Measurements from ENCODE around the gene STOM. TPM values are rescaled to one million over a fixed set of nuclear protein-coding genes. Genes with fewer than 3 reads are reported as not detected.

The STOM gene
- total RNA-seq, 1 experiment from 2014 or later, result 22.4 TPM

- ATAC-seq (peak; percentile 67), DNase-seq (ENCODE audit: low read depth, low spot score) (no peak)
- RAD21 ChIA-PET (ENCODE audit: low non-redundant PET in 1 of 2, low total read pairs in 2 of 2, uncharacterized antibody in 2 of 2, unreplicated experiment in 2 of 2), result no interaction called here
- Histone ChIP-seq H3K9me2 (ENCODE audit: insufficient read depth) (no peaks in the 10 kb centered on the region), H3K27ac (ENCODE audit: low read depth, low read length) (no peak overlapping the region), H4K20me1 (ENCODE audit: insufficient read depth) (no peaks in the 10 kb centered on the region), H3K36me3 (ENCODE audit: control insufficient read depth in 1 of 2, insufficient read depth in 2 of 2, low read length in 2 of 2) (peaks cover 4 to 12% of the 10 kb centered on the region in 2 experiments; a peak in 3 of 4 replicates), H3K4me1 (ENCODE audit: control insufficient read depth in 1 of 2, insufficient read depth in 2 of 2, low read length in 2 of 2) (no peaks in the 10 kb centered on the region), H3K9me3 (ENCODE audit: control insufficient read depth in 1 of 2, insufficient read depth in 1 of 2, low read depth in 1 of 2, low read length in 2 of 2) (no peaks in the 10 kb centered on the region), H3K9ac (ENCODE audit: low read length) (no peak overlapping the region), H3K4me2 (ENCODE audit: low read length) (no peak overlapping the region), H3K27me3 (ENCODE audit: insufficient read depth, low read length) (no peaks in the 10 kb centered on the region), H3K79me2 (ENCODE audit: insufficient read depth, low read length) (no peaks in the 10 kb centered on the region), H2AFZ (ENCODE audit: low read depth, low read length, poor library complexity, severe bottlenecking) (no peak overlapping the region), H3K4me3 (replicated peaks in 1 of 2; ENCODE audit: low read depth in 1 of 2, low read length in 2 of 2) (no peak overlapping the region)
- intact Hi-C loops (cut with micrococcal nuclease), result no loop called here
- POLR2A ChIA-PET, result no interaction called here
- BruUV-seq (replicated peaks), result no TSS peak
- CTCF ChIA-PET, result interaction anchor here (1.0 kb wide), 1 partner anchor 44 kb away, joined by 3 read pairs; no protein-coding TSS in a partner anchor
- TF ChIP-seq POLR2A (IDR thresholded peaks at IDR 0.05; ENCODE audit: borderline replicate concordance, extremely low read depth, insufficient read depth, insufficient read length), result no peak
- TF ChIP-seq, protein P1, sequence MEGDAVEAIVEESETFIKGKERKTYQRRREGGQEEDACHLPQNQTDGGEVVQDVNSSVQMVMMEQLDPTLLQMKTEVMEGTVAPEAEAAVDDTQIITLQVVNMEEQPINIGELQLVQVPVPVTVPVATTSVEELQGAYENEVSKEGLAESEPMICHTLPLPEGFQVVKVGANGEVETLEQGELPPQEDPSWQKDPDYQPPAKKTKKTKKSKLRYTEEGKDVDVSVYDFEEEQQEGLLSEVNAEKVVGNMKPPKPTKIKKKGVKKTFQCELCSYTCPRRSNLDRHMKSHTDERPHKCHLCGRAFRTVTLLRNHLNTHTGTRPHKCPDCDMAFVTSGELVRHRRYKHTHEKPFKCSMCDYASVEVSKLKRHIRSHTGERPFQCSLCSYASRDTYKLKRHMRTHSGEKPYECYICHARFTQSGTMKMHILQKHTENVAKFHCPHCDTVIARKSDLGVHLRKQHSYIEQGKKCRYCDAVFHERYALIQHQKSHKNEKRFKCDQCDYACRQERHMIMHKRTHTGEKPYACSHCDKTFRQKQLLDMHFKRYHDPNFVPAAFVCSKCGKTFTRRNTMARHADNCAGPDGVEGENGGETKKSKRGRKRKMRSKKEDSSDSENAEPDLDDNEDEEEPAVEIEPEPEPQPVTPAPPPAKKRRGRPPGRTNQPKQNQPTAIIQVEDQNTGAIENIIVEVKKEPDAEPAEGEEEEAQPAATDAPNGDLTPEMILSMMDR (IDR thresholded peaks at IDR 0.05 in 2 of 3, conservative IDR thresholded peaks at IDR 0.05 in 1 of 3; ENCODE audit: borderline replicate concordance in 1 of 3, insufficient read depth in 1 of 3, low read depth in 2 of 3, low read length in 2 of 3), result peak in 2 of 3 experiments; percentile 31 to 38; a peak in 3 of 6 replicates
- no peak for TF ChIP-seq EGR1 (IDR thresholded peaks at IDR 0.05; ENCODE audit: low read depth)
Measured at GRCh38 chr9:121331992-121332685, 37.9 kb downstream of the STOM start.

- Histone ChIP-seq H3K9ac (ENCODE audit: low read length) (no peak overlapping the region), H3K79me2 (ENCODE audit: insufficient read depth, low read length) (no peaks in the 10 kb centered on the region), H4K20me1 (ENCODE audit: insufficient read depth) (no peaks in the 10 kb centered on the region), H3K27ac (ENCODE audit: low read depth, low read length) (no peak overlapping the region), H3K4me2 (ENCODE audit: low read length) (no peak overlapping the region), H3K27me3 (ENCODE audit: insufficient read depth, low read length) (no peaks in the 10 kb centered on the region), H3K4me3 (replicated peaks in 1 of 2; ENCODE audit: low read depth in 1 of 2, low read length in 2 of 2) (no peak overlapping the region), H2AFZ (ENCODE audit: low read depth, low read length, poor library complexity, severe bottlenecking) (no peak overlapping the region), H3K36me3 (ENCODE audit: control insufficient read depth in 1 of 2, insufficient read depth in 2 of 2, low read length in 2 of 2) (peaks cover 7 to 12% of the 10 kb centered on the region in 2 experiments; a peak in 3 of 4 replicates), H3K4me1 (ENCODE audit: control insufficient read depth in 1 of 2, insufficient read depth in 2 of 2, low read length in 2 of 2) (peaks cover 0 to under 1% of the 10 kb centered on the region in 2 experiments; a peak in 1 of 4 replicates), H3K9me3 (ENCODE audit: control insufficient read depth in 1 of 2, insufficient read depth in 1 of 2, low read depth in 1 of 2, low read length in 2 of 2) (no peaks in the 10 kb centered on the region), H3K9me2 (ENCODE audit: insufficient read depth) (no peaks in the 10 kb centered on the region)
- no peak for ATAC-seq
- intact Hi-C loops (cut with micrococcal nuclease), result no loop called here
- no TSS peak for BruUV-seq (replicated peaks)
- ChIA-PET POLR2A (no interaction called here), RAD21 (ENCODE audit: low non-redundant PET in 1 of 2, low total read pairs in 2 of 2, uncharacterized antibody in 2 of 2, unreplicated experiment in 2 of 2) (no interaction called here), CTCF (interaction anchor here (1.0 kb wide), 1 partner anchor 45 kb away, joined by 3 read pairs; no protein-coding TSS in a partner anchor)
- no peak for DNase-seq (ENCODE audit: low read depth, low spot score)
- TF ChIP-seq RAD21 (IDR thresholded peaks at IDR 0.05; ENCODE audit: low read depth), result no peak
- no peak for TF ChIP-seq EZH2 (IDR thresholded peaks at IDR 0.05)
- TF ChIP-seq SRF (IDR thresholded peaks at IDR 0.05; ENCODE audit: low read depth), result no peak
- TF ChIP-seq, protein P2, sequence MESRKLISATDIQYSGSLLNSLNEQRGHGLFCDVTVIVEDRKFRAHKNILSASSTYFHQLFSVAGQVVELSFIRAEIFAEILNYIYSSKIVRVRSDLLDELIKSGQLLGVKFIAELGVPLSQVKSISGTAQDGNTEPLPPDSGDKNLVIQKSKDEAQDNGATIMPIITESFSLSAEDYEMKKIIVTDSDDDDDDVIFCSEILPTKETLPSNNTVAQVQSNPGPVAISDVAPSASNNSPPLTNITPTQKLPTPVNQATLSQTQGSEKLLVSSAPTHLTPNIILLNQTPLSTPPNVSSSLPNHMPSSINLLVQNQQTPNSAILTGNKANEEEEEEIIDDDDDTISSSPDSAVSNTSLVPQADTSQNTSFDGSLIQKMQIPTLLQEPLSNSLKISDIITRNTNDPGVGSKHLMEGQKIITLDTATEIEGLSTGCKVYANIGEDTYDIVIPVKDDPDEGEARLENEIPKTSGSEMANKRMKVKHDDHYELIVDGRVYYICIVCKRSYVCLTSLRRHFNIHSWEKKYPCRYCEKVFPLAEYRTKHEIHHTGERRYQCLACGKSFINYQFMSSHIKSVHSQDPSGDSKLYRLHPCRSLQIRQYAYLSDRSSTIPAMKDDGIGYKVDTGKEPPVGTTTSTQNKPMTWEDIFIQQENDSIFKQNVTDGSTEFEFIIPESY (IDR thresholded peaks at IDR 0.05; ENCODE audit: extremely low read depth, insufficient replicate concordance, low read length), result no peak
- TF ChIP-seq, protein P1 (IDR thresholded peaks at IDR 0.05 in 2 of 3, conservative IDR thresholded peaks at IDR 0.05 in 1 of 3; ENCODE audit: borderline replicate concordance in 1 of 3, insufficient read depth in 1 of 3, low read depth in 2 of 3, low read length in 2 of 3), result no peak
- no peak for TF ChIP-seq TCF7L2 (IDR thresholded peaks at IDR 0.05; ENCODE audit: borderline replicate concordance, extremely low read depth, insufficient read depth, insufficient read length)
- TF ChIP-seq ZNF274 (IDR thresholded peaks at IDR 0.05; ENCODE audit: low read depth, low read length), result no peak
- TF ChIP-seq YY1 (IDR thresholded peaks at IDR 0.05; ENCODE audit: extremely low read depth, insufficient replicate concordance, low read depth, low read length), result no peak
- TF ChIP-seq CBX3 (IDR thresholded peaks at IDR 0.05; ENCODE audit: low read depth), result no peak
- no peak for TF ChIP-seq SP1 (IDR thresholded peaks at IDR 0.05; ENCODE audit: low read depth)
Measured at GRCh38 chr9:121331549-121331948, 38.5 kb downstream of the STOM start.

Data from HCT116 (cell line).